Neural progenitor cell (in vitro differentiated cells): ENCODE results near the gene BOK. TPM values are rescaled to one million over a fixed set of nuclear protein-coding genes. Genes with fewer than 3 reads are reported as not detected.

Source experiments
- DNase-seq: peaks from one replicate; pipeline ENCODE4 v3.0.0-alpha.2; 2016; ENCODE audit warnings: low spot score
- H2AFZ ChIP-seq: fragments of 200-600 bp; sonication (generic); replicated peaks from 2 replicates; pipeline ENCODE4 v1.6.1; 2016; ENCODE audit warnings: antibody characterized with exemption
- H3F3A ChIP-seq: fragments of 200-600 bp; sonication (generic); 2 replicates; pipeline ENCODE4 v1.6.1; 2016; ENCODE audit warnings: antibody characterized with exemption, low read depth
- H3K27ac ChIP-seq: fragments of 200-600 bp; sonication (generic); 2 replicates; pipeline ENCODE4 v1.5.1; 2016; ENCODE audit warnings: mild to moderate bottlenecking
- H3K27me3 ChIP-seq: fragments of 200-600 bp; sonication (generic); 2 replicates; pipeline ENCODE4 v1.6.1; 2016; ENCODE audit warnings: mild to moderate bottlenecking, moderate library complexity
- H3K36me3 ChIP-seq: fragments of 200-600 bp; sonication (generic); 2 replicates; pipeline ENCODE4 v1.5.1; 2016
- H3K4me1 ChIP-seq: fragments of 200-600 bp; sonication (generic); 2 replicates; pipeline ENCODE4 v1.6.1; 2016; ENCODE audit warnings: mixed run types
- H3K4me2 ChIP-seq: fragments of 200-600 bp; sonication (generic); 2 replicates; pipeline ENCODE4 v1.6.1; 2016
- H3K4me3 ChIP-seq: fragments of 200-600 bp; sonication (generic); 2 replicates; pipeline ENCODE4 v1.5.1; 2016
- H3K79me2 ChIP-seq: fragments of 200-600 bp; sonication (generic); 2 replicates; pipeline ENCODE4 v1.6.1; 2016; ENCODE audit warnings: low read depth
- H3K9ac ChIP-seq: fragments of 200-600 bp; sonication (generic); 2 replicates; pipeline ENCODE4 v1.6.1; 2016
- H3K9me3 ChIP-seq: fragments of 200-600 bp; sonication (generic); 2 replicates; pipeline ENCODE4 v1.5.1; 2016; ENCODE audit warnings: low read depth
- H4K20me1 ChIP-seq: fragments of 200-600 bp; sonication (generic); 2 replicates; pipeline ENCODE4 v1.6.1; 2016; ENCODE audit warnings: low read depth
- H3K27ac Mint-ChIP-seq: 3 replicates; pipeline ENCODE4 v1.8.0; 2021; ENCODE audit warnings: mixed read lengths
- H3K27me3 Mint-ChIP-seq: 2 replicates; pipeline ENCODE4 v1.8.0; 2022; ENCODE audit warnings: low read depth, mild to moderate bottlenecking, inconsistent platforms, moderate library complexity, mixed read lengths; ENCODE audit not compliant: insufficient read depth
- H3K36me3 Mint-ChIP-seq: 3 replicates; pipeline ENCODE4 v1.8.0; 2021; ENCODE audit warnings: mixed read lengths
- H3K4me1 Mint-ChIP-seq: 3 replicates; pipeline ENCODE4 v1.8.0; 2021; ENCODE audit warnings: mixed read lengths
- H3K4me3 Mint-ChIP-seq: 3 replicates; pipeline ENCODE4 v1.8.0; 2021; ENCODE audit warnings: mild to moderate bottlenecking, moderate library complexity, mixed read lengths
- H3K9me3 Mint-ChIP-seq: 3 replicates; pipeline ENCODE4 v1.8.0; 2020; ENCODE audit warnings: mixed read lengths
- CTCF ChIP-seq: fragments of 200-600 bp; sonication (generic); IDR thresholded peaks from 2 replicates; pipeline ENCODE4 v1.5.1; 2017; ENCODE audit warnings: antibody characterized with exemption, mild to moderate bottlenecking
- EZH2 ChIP-seq: fragments of 200-600 bp; sonication (generic); IDR thresholded peaks from 2 replicates; pipeline ENCODE4 v1.6.1; 2017; ENCODE audit warnings: antibody characterized with exemption, mild to moderate bottlenecking, moderate library complexity
- EZH2phosphoT487 ChIP-seq: fragments of 200-600 bp; sonication (generic); IDR thresholded peaks from 2 replicates; pipeline ENCODE4 v1.6.1; 2017; ENCODE audit warnings: antibody characterized with exemption
- total RNA-seq: library from RNA; depleted of rRNA; stranded (reverse); fragments of >200 nt; gene quantifications from 2 replicates; pipeline ENCODE4 v1.2.3, GENCODE V29; 2015; ENCODE audit warnings: low replicate concordance

The BOK gene
- total RNA-seq, 1 donor from 2014 or later, result 2.0 TPM

DNA sequence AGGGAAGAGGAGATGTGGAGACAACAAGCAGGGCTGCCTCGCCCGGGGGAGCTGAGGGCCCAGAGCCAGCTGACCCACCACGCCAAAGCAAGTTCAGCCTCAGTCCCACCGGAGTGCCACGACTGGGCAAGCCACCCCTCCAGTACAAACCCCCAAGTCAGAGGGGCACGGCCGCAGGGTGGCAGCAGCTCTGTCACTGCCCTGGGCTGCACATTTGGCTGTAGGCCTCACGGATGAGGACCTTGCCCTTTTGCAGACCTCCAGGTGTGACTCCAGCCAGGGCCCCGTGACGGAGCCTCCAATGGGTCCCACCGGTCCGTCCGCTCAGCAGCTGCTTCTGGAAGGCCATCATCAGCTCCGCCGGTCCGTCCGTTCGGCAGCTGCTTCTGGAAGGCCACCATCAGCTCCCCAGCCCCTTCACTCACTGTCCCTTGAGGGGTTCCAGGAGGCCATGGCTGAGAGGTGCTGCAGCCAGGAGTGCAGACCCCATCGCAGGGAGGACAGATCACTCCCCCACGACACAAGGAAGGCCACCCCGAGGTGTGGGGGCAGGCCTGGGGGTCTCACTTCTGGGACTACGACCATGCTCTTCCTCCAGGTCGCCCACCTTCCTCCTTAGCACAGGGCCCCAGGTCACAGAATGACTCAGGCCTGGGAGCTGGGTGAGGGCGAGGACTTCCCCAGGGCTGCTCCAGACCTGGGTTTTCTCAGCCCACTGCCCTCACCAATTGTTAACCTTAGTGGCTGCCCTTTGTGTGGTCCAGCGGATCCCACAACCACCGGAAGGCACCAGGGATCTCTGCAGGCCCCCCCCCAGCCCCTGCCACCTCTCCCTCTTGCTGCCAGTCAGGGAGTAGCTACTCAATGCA lies 25.6 kb upstream of the BOK start:
- Histone ChIP-seq H3K9me3 (no peaks in the 10 kb centered on the region), H2AFZ (no peak overlapping the region), H3K4me1 (peaks cover 7% of the 10 kb centered on the region), H4K20me1 (no peaks in the 10 kb centered on the region), H3K36me3 (no peaks in the 10 kb centered on the region), H3K79me2 (no peaks in the 10 kb centered on the region), H3F3A (no peaks in the 10 kb centered on the region), H3K27me3 (peaks cover 8% of the 10 kb centered on the region), H3K4me2 (no peak overlapping the region), H3K4me3 (no peak overlapping the region), H3K27ac (no peak overlapping the region), H3K9ac (no peak overlapping the region)
- DNase-seq, result no peak
- Mint-ChIP-seq H3K36me3 (no peaks in the 10 kb centered on the region), H3K27me3 (peaks cover 10% of the 10 kb centered on the region), H3K9me3 (no peaks in the 10 kb centered on the region), H3K4me1 (peaks cover 21% of the 10 kb centered on the region), H3K27ac (no peak overlapping the region), H3K4me3 (no peak overlapping the region)
- TF ChIP-seq EZH2phosphoT487, result no peak

GRCh38 chr2:241534293-241534692 lies 24.3 kb upstream of the BOK start:
- TF ChIP-seq EZH2, result no peak
- TF ChIP-seq CTCF, result no peak
- no peak for TF ChIP-seq EZH2phosphoT487

DNA sequence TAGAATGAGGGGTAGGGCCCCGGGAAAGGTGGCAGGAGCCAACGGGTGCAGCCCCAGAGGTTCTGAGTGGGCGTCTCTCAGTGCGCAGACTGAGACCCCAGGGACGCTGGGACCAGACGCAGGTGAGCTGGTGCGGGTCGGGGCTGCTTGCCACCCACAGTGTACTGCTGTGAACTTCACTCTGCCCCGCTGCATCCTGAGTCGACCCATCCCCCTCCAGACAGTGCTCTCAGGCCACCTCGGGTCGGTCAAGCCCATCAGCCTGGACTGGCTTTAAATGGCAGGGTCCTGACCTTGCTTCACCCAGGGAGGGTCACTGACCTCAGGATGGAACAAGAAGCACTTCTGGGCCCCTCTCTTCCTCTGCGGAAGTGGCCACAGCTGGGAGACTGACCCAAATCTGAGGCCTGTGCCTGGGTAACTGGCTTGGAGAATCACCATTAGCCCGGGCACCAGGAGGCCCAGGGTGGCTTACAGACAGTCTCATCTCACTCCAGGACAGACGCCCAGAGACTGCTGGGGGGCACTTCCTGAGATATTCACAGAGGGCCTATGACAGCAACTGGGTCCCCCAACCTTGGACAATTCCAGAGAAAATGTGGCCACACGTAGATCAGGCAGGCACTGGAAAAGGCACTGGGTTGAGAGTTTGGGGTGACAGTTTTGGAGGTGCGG lies 23.7 kb upstream of the BOK start:
- Mint-ChIP-seq H3K27me3 (peaks cover 15% of the 10 kb centered on the region), H3K4me1 (peaks cover 32% of the 10 kb centered on the region), H3K36me3 (no peaks in the 10 kb centered on the region), H3K4me3 (no peak overlapping the region), H3K27ac (no peak overlapping the region), H3K9me3 (no peaks in the 10 kb centered on the region)
- Histone ChIP-seq H3K36me3 (no peaks in the 10 kb centered on the region), H3K4me1 (peaks cover 7% of the 10 kb centered on the region), H3K9me3 (no peaks in the 10 kb centered on the region), H3K9ac (no peak overlapping the region), H2AFZ (no peak overlapping the region), H3K27me3 (peaks cover 26% of the 10 kb centered on the region), H3K4me2 (no peak overlapping the region), H3K4me3 (no peak overlapping the region), H3K27ac (no peak overlapping the region), H3K79me2 (no peaks in the 10 kb centered on the region), H3F3A (no peaks in the 10 kb centered on the region), H4K20me1 (no peaks in the 10 kb centered on the region)
- TF ChIP-seq EZH2 (no peak), CTCF (no peak), EZH2phosphoT487 (no peak)
- no peak for DNase-seq

More at GRCh38 chr2:241534293-241534692, 24.3 kb upstream of the BOK start:
- Histone ChIP-seq H4K20me1 (no peaks in the 10 kb centered on the region), H3K79me2 (no peaks in the 10 kb centered on the region), H3F3A (no peaks in the 10 kb centered on the region), H3K4me2 (no peak overlapping the region), H3K36me3 (no peaks in the 10 kb centered on the region), H3K4me3 (no peak overlapping the region), H3K27ac (no peak overlapping the region), H2AFZ (no peak overlapping the region), H3K9me3 (no peaks in the 10 kb centered on the region), H3K9ac (no peak overlapping the region), H3K27me3 (peaks cover 20% of the 10 kb centered on the region), H3K4me1 (peaks cover 7% of the 10 kb centered on the region)
- Mint-ChIP-seq H3K4me3 (no peak overlapping the region), H3K4me1 (peaks cover 31% of the 10 kb centered on the region), H3K27me3 (peaks cover 13% of the 10 kb centered on the region), H3K27ac (no peak overlapping the region), H3K36me3 (no peaks in the 10 kb centered on the region), H3K9me3 (no peaks in the 10 kb centered on the region)
- DNase-seq, result no peak
